K562 treated with DMSO at 1 percent for 24 hours (cell line): ENCODE results near the gene KIFC3. TPM values are rescaled to one million over a fixed set of nuclear protein-coding genes. Genes with fewer than 3 reads are reported as not detected.

Experiments
- total RNA-seq: library from RNA; unstranded; fragments of 300-600 nt; gene quantifications from 2 replicates; pipeline ENCODE4 v1.2.3, GENCODE V29; 2022; ENCODE audit warnings: low read depth; ENCODE audit not compliant: insufficient read depth

The KIFC3 gene
- 70.4 and 87.2 TPM in 2 replicates for total RNA-seq

GRCh38 chr16:57802341-57803133 lies at the start of gene KIFC3:
KIFC3 (minus strand) TSS chr16:57802491; CDS start chr16:57798243, 4,248 bp downstream.

GRCh38 chr16:57735755-57736418 lies 66.4 kb downstream of the KIFC3 start, which contains the start of gene KATNB1:
KATNB1 (plus strand) TSS chr16:57735770; CDS start chr16:57737244, 1,474 bp downstream.

Other genes with a start within 250 kb of the KIFC3 start
- 0.41 and 0.95 TPM in 2 replicates for gene ADGRG1, start 173.9 kb downstream of the KIFC3 start, total RNA-seq
- 1.0 and 2.5 TPM in 2 replicates for gene ADGRG3, start 134.2 kb downstream of the KIFC3 start, total RNA-seq
- 1.6 TPM in 2 replicates for gene DRC7, start 107.7 kb downstream of the KIFC3 start, total RNA-seq
- 52.8 and 55.4 TPM in 2 replicates for gene KATNB1, start 66.7 kb downstream of the KIFC3 start, total RNA-seq
- not detected in 2 replicates for gene CNGB1, start 168.6 kb upstream of the KIFC3 start, total RNA-seq
- gene ZNF319, start 198.2 kb upstream of the KIFC3 start, total RNA-seq, result 11.2 and 16.3 TPM in 2 replicates
- gene USB1, start 198.9 kb upstream of the KIFC3 start, total RNA-seq, result 93.4 and 98.8 TPM in 2 replicates
- 13.8 and 14.0 TPM in 2 replicates for gene MMP15, start 223.3 kb upstream of the KIFC3 start, total RNA-seq